OCI-LY1 (cell line): Measurements from ENCODE around the gene B2M.

Source experiments
- CTCF ChIP-seq: fragments of 200-600 bp; sonication (generic), shearing (Covaris generic); IDR thresholded peaks from 2 replicates; pipeline ENCODE4 v1.5.1; 2017; ENCODE audit warnings: mild to moderate bottlenecking, antibody characterized with exemption, low read length, moderate library complexity, mixed read lengths
- EZH2 ChIP-seq: fragments of 200-600 bp; sonication (generic), shearing (Covaris generic); IDR thresholded peaks from 2 replicates; pipeline ENCODE4 v1.8.0; 2017; ENCODE audit warnings: borderline replicate concordance, mixed run types, mild to moderate bottlenecking, antibody characterized with exemption, low read length, moderate library complexity, mixed read lengths

GRCh38 chr15:44727485-44728231 is 16.3 kb downstream of the B2M start:
- no peak for TF ChIP-seq EZH2
- no peak for TF ChIP-seq CTCF
